ENCODE results near the gene CAMSAP2. TPM values are rescaled to one million over a fixed set of nuclear protein-coding genes. Genes with fewer than 3 reads are reported as not detected.

Gene CAMSAP2
- total and polyA plus RNA-seq, 2 of the 8 experiments (the other 6 are each of a cell fraction or from before 2014, with no cell fraction given): 4.2 to 27.6 TPM

DNA sequence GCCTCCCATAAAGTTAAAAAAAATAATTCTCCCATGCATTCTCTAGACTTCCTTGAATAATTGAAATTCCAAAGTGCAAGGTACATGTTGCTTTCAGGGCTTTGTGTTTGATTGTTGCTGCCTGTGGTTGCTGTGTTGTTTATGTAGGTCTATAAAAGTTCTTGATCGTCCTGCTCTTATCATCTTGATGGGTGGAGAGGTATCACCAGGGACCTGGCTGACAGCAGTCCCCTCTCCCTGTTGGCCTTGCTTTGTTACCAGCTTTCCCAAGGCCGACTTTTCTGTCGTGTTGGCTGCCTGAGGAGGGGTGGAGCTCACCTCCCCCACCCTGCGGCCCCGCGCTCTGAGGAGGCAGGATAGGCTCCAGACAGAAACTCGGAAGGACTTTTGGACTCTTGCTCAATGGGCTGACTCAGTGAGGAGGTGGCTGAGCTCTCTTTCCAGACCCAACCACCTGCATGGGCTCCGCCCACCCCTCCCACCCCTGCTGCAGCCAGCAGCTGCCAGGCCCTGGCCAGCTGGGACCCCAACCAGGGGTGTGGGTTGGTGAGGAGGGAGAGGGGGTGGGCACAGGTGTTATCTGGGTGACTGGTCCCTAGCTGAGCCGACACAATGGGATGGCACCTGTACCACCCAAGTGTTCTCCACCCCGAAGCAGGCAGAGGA, 158.0 kb downstream of the CAMSAP2 start:
- H3K9me3 ChIP-seq (ENCODE audit: insufficient read depth in 2 of 2, low read depth in 1 of 2, low read length in 1 of 2): no peaks in the 10 kb centered on the region
- H3K23me2 ChIP-seq (ENCODE audit: low read depth, low read length): peaks cover 7% of the 10 kb centered on the region
- no peak overlapping the region for H4K91ac ChIP-seq (replicated peaks; ENCODE audit: insufficient read length, low read length)
- POLR2A ChIA-PET (ENCODE audit: partially characterized antibody): interaction anchor here (0.7 to 11.2 kb wide), 8 partner anchors 8 to 36 kb away, joined by 3 to 208 read pairs (median 4); no protein-coding TSS in a partner anchor
- H3K27ac ChIP-seq (ENCODE audit: low read depth, low read length): no peak overlapping the region
- H2BK15ac ChIP-seq (ENCODE audit: low read length): no peak overlapping the region; the same call in 1 of the 2 replicates
- DNase-seq (ENCODE audit: low read depth in 1 of 2, low spot score in 2 of 2) (no peak), FAIRE-seq (no peak)
- H4K20me1 ChIP-seq (replicated peaks in 1 of 2; ENCODE audit: control insufficient read depth in 1 of 2, insufficient read depth in 2 of 2, low read length in 2 of 2): peaks cover 9 to 17% of the 10 kb centered on the region in 2 experiments
- no peaks in the 10 kb centered on the region for H3K27me3 ChIP-seq (replicated peaks in 1 of 4; ENCODE audit: control insufficient read depth in 3 of 4, extremely low read depth in 1 of 4, insufficient read depth in 3 of 4, low read length in 3 of 4)
- H3K14ac ChIP-seq (ENCODE audit: insufficient read length): no peak overlapping the region
- H2BK20ac ChIP-seq (ENCODE audit: low read length): no peak overlapping the region
- no peak overlapping the region for H3K4ac ChIP-seq (replicated peaks; ENCODE audit: insufficient read length, low read depth, low read length)
- H3K4me2 ChIP-seq (ENCODE audit: insufficient read depth in 1 of 2, low read depth in 2 of 2, low read length in 2 of 2): peak overlapping the region in 1 of 2 experiments; percentile 95; a peak in 2 of 4 replicates
- peaks cover 3 to 58% of the 10 kb centered on the region in 2 experiments for H3K79me2 ChIP-seq (ENCODE audit: control insufficient read depth in 1 of 2, insufficient read depth in 2 of 2, low read length in 2 of 2)
- no peak overlapping the region for H3K23ac ChIP-seq (ENCODE audit: insufficient read length)
- H3K18ac ChIP-seq (ENCODE audit: extremely low read depth, low read length): no peak overlapping the region
- peak overlapping the region; percentile 52; the same call in 1 of the 2 replicates for H2BK5ac ChIP-seq (ENCODE audit: low read depth, low read length)
- peaks cover 25% of the 10 kb centered on the region for H3K79me1 ChIP-seq (ENCODE audit: low read depth, low read length)
- H2AK5ac ChIP-seq (ENCODE audit: low read depth, low read length): no peak overlapping the region
- H4K5ac ChIP-seq (ENCODE audit: insufficient read length, low read depth, low read length): no peak overlapping the region
- CTCF ChIA-PET (ENCODE audit: partially characterized antibody): interaction anchor here (0.6 to 2.4 kb wide), 7 partner anchors 8 to 106 kb away, joined by 3 to 17 read pairs (median 4); no protein-coding TSS in a partner anchor
- H3K9ac ChIP-seq (replicated peaks in 1 of 4; ENCODE audit: extremely low read depth in 1 of 4, low read depth in 3 of 4, low read length in 3 of 4): no peak overlapping the region; a peak in 1 of 7 replicates
- peaks cover 4 to 38% (median 25%) of the 10 kb centered on the region in 4 experiments; a peak in 7 of 8 replicates for H3K36me3 ChIP-seq (ENCODE audit: control insufficient read depth in 2 of 4, insufficient read depth in 4 of 4, low read length in 3 of 4)
- no peak overlapping the region for H2BK12ac ChIP-seq (ENCODE audit: low read depth, low read length)
- no peak overlapping the region for H3K4me3 ChIP-seq (ENCODE audit: extremely low read depth in 1 of 4, insufficient read depth in 2 of 4, low read depth in 3 of 4, low read length in 4 of 4)
- no peak overlapping the region for H3K56ac ChIP-seq (replicated peaks; ENCODE audit: insufficient read length, low read depth, low read length)
- 77% methylated on average over 10 of the region's 10 CpGs; no CpG with 5 or more reads in 1 of the 2 experiments for WGBS, 2 experiments (ENCODE audit: extremely low coverage in 1 of 2, insufficient coverage in 1 of 2, insufficient read length in 1 of 2, insufficient replicate concordance in 2 of 2, low coverage in 1 of 2, low lambda C conversion rate in 2 of 2, missing lambda C conversion rate in 1 of 2)
- no peak overlapping the region for H2BK120ac ChIP-seq (replicated peaks; ENCODE audit: low read depth, low read length)
- no peak overlapping the region for H2AFZ ChIP-seq (ENCODE audit: low read length)
- peak overlapping the region; percentile 22; the same call in 1 of the 2 replicates for H4K8ac ChIP-seq (ENCODE audit: extremely low read depth, insufficient read depth, low read length)
- H3K4me1 ChIP-seq (replicated peaks in 1 of 4; ENCODE audit: control insufficient read depth in 3 of 4, insufficient read depth in 4 of 4, low read length in 3 of 4): peaks cover 13 to 39% (median 30%) of the 10 kb centered on the region in 4 experiments
